ENCODE results near the gene APBB2.

GRCh38 chr4:41262198-41262597 is 47.9 kb upstream of the APBB2 start:
- TF ChIP-seq TAF1 (conservative IDR thresholded peaks at IDR 0.05) (no peak), YY1 (IDR thresholded peaks at IDR 0.05) (no peak), EGR1 (IDR thresholded peaks at IDR 0.05; ENCODE audit: low read depth in 2 of 2) (no peak), HNF4G (IDR thresholded peaks at IDR 0.05) (no peak), HNF4A (conservative IDR thresholded peaks at IDR 0.05) (no peak)
- TF ChIP-seq, protein P1, sequence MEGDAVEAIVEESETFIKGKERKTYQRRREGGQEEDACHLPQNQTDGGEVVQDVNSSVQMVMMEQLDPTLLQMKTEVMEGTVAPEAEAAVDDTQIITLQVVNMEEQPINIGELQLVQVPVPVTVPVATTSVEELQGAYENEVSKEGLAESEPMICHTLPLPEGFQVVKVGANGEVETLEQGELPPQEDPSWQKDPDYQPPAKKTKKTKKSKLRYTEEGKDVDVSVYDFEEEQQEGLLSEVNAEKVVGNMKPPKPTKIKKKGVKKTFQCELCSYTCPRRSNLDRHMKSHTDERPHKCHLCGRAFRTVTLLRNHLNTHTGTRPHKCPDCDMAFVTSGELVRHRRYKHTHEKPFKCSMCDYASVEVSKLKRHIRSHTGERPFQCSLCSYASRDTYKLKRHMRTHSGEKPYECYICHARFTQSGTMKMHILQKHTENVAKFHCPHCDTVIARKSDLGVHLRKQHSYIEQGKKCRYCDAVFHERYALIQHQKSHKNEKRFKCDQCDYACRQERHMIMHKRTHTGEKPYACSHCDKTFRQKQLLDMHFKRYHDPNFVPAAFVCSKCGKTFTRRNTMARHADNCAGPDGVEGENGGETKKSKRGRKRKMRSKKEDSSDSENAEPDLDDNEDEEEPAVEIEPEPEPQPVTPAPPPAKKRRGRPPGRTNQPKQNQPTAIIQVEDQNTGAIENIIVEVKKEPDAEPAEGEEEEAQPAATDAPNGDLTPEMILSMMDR (IDR thresholded peaks at IDR 0.05; ENCODE audit: low read depth, low read length, missing input control), result no peak
- TF ChIP-seq, protein P2, sequence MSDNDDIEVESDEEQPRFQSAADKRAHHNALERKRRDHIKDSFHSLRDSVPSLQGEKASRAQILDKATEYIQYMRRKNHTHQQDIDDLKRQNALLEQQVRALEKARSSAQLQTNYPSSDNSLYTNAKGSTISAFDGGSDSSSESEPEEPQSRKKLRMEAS (IDR thresholded peaks at IDR 0.05), result no peak

Data from liver (tissue), 3 donors.